Endodermal cell (in vitro differentiated cells): ENCODE data around the gene ZNF423. TPM values are rescaled to one million over a fixed set of nuclear protein-coding genes. Genes with fewer than 3 reads are reported as not detected.

Source experiments
- DNase-seq: peaks from one replicate; pipeline ENCODE4 v3.0.0-alpha.2; 2017
- H3K27ac ChIP-seq: 2 replicates; pipeline ENCODE4 v1.5.1; 2013; ENCODE audit warnings: mild to moderate bottlenecking, low read depth, low read length, moderate library complexity
- H3K27me3 ChIP-seq: 2 replicates; pipeline ENCODE4 v1.6.1; 2013; ENCODE audit warnings: mild to moderate bottlenecking, low read length, moderate library complexity; ENCODE audit not compliant: insufficient read depth, control insufficient read depth, poor library complexity, severe bottlenecking
- H3K36me3 ChIP-seq: 2 replicates; pipeline ENCODE4 v1.7.0; 2013; ENCODE audit warnings: mild to moderate bottlenecking, low read length, moderate library complexity; ENCODE audit not compliant: control insufficient read depth, insufficient read depth
- H3K4me1 ChIP-seq: one replicate; pipeline ENCODE4 v1.7.0; 2013; ENCODE audit warnings: low read length; ENCODE audit not compliant: control insufficient read depth, insufficient read depth
- H3K4me3 ChIP-seq: 2 replicates; pipeline ENCODE4 v1.5.1; 2013; ENCODE audit warnings: mild to moderate bottlenecking, low read length, moderate library complexity
- H3K9ac ChIP-seq: 2 replicates; pipeline ENCODE4 v1.6.1; 2013; ENCODE audit warnings: mild to moderate bottlenecking, low read length, moderate library complexity; ENCODE audit not compliant: poor library complexity, severe bottlenecking; ENCODE audit errors: extremely low read depth
- H3K9me3 ChIP-seq: 2 replicates; pipeline ENCODE4 v1.6.1; 2013; ENCODE audit warnings: mild to moderate bottlenecking, low read length, moderate library complexity; ENCODE audit not compliant: control insufficient read depth
- H3K27ac Mint-ChIP-seq: 2 replicates; pipeline ENCODE4 v1.8.0; 2020; ENCODE audit warnings: mixed read lengths
- H3K27me3 Mint-ChIP-seq: 2 replicates; pipeline ENCODE4 v1.8.0; 2021; ENCODE audit warnings: mild to moderate bottlenecking, mixed read lengths; ENCODE audit not compliant: insufficient read depth
- H3K36me3 Mint-ChIP-seq: 2 replicates; pipeline ENCODE4 v1.8.0; 2020; ENCODE audit warnings: low read depth, mixed read lengths
- H3K4me1 Mint-ChIP-seq: 2 replicates; pipeline ENCODE4 v1.8.0; 2020; ENCODE audit warnings: mixed read lengths
- H3K4me3 Mint-ChIP-seq: 2 replicates; pipeline ENCODE4 v1.8.0; 2020; ENCODE audit warnings: mild to moderate bottlenecking, moderate library complexity, mixed read lengths
- H3K9me3 Mint-ChIP-seq: 2 replicates; pipeline ENCODE4 v1.8.0; 2020; ENCODE audit warnings: mild to moderate bottlenecking, mixed read lengths
- WGBS, 2 experiments: methylation state at CpG; one replicate each; pipeline versions ENCODE4 v1.1.5 to v1.1.7; 2013; ENCODE audit warnings: missing lambda C conversion rate in 2 of 2, mixed read lengths in 1 of 2; ENCODE audit not compliant: insufficient coverage in 1 of 2, insufficient read length in 1 of 2; 5-methylcytosine and 5-hydroxymethylcytosine counted together
- total RNA-seq, 2 donors: library from RNA; stranded (reverse); fragmentation: NEBNext Ultra II Directional in 1 of 2; extraction: Animal tissue kit (Norgen Biotek cat#: 25700) in 1 of 2; gene quantifications; 2 replicates in 1 of 2; 3 replicates in 1 of 2; pipeline ENCODE4 v1.2.1, GENCODE V29; 2021
- TF ChIP-seq, protein P1 (sequence below): fragments of 200-600 bp; sonication (generic); conservative IDR thresholded peaks from 2 replicates; pipeline ENCODE4 v1.5.0; 2021; ENCODE audit warnings: antibody characterized with exemption, mild to moderate bottlenecking

Gene ZNF423
- total RNA-seq, 2 donors from 2014 or later = 30.3 to 41.9 TPM

- Histone ChIP-seq H3K9me3 (no peaks in the 10 kb centered on the region), H3K9ac (no peak overlapping the region), H3K4me3 (no peak overlapping the region), H3K27ac (peak overlapping the region; percentile 17), H3K27me3 (no peaks in the 10 kb centered on the region), H3K4me1 (no peaks in the 10 kb centered on the region), H3K36me3 (no peaks in the 10 kb centered on the region)
- no peaks in the 10 kb centered on the region for H3K27me3 Mint-ChIP-seq
- DNase-seq = no peak
- TF ChIP-seq, protein P1, sequence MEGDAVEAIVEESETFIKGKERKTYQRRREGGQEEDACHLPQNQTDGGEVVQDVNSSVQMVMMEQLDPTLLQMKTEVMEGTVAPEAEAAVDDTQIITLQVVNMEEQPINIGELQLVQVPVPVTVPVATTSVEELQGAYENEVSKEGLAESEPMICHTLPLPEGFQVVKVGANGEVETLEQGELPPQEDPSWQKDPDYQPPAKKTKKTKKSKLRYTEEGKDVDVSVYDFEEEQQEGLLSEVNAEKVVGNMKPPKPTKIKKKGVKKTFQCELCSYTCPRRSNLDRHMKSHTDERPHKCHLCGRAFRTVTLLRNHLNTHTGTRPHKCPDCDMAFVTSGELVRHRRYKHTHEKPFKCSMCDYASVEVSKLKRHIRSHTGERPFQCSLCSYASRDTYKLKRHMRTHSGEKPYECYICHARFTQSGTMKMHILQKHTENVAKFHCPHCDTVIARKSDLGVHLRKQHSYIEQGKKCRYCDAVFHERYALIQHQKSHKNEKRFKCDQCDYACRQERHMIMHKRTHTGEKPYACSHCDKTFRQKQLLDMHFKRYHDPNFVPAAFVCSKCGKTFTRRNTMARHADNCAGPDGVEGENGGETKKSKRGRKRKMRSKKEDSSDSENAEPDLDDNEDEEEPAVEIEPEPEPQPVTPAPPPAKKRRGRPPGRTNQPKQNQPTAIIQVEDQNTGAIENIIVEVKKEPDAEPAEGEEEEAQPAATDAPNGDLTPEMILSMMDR = no peak
- H3K9me3 Mint-ChIP-seq = no peaks in the 10 kb centered on the region
- H3K36me3 Mint-ChIP-seq = peaks cover 16% of the 10 kb centered on the region
- H3K27ac Mint-ChIP-seq = no peak overlapping the region
- 90 to 97% methylated on average over 2 to 11 of the region's 11 CpGs for WGBS, 2 experiments
- peaks cover 1% of the 10 kb centered on the region for H3K4me1 Mint-ChIP-seq
- no peak overlapping the region for H3K4me3 Mint-ChIP-seq
Observed at GRCh38 chr16:49785970-49786369, 69.9 kb downstream of the ZNF423 start.

DNA sequence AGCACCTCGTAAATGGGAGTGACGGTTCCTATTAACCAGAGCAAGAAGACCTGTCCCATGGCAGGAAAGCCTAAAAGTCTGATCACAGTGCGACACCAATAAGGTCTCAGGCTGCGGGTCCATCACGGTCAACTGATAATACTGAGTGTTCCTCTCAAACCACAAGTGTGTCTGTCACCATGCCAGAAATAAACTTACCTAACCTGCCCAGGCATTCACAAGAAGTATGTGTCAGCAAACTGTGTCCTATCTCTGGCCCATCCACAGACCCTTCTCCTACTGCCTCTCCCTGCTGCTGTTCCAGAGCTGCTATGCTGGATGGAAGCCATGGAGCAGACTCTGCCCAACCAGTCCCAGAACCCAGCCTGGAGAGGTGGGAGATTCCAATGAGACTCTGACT, 73.5 kb downstream of the ZNF423 start:
- Histone ChIP-seq H3K4me3 (no peak overlapping the region), H3K9ac (no peak overlapping the region), H3K27ac (no peak overlapping the region), H3K27me3 (no peaks in the 10 kb centered on the region), H3K4me1 (no peaks in the 10 kb centered on the region), H3K36me3 (no peaks in the 10 kb centered on the region), H3K9me3 (no peaks in the 10 kb centered on the region)
- DNase-seq = no peak
- WGBS, 2 experiments = 95 to 96% methylated on average over 5 of the region's 5 CpGs
- Mint-ChIP-seq H3K4me1 (no peaks in the 10 kb centered on the region), H3K27me3 (no peaks in the 10 kb centered on the region), H3K36me3 (peaks cover 8% of the 10 kb centered on the region), H3K9me3 (no peaks in the 10 kb centered on the region), H3K4me3 (no peak overlapping the region), H3K27ac (no peak overlapping the region)
- TF ChIP-seq, protein P1 = no peak

GRCh38 chr16:49781401-49781800, 74.5 kb downstream of the ZNF423 start:
- no peak overlapping the region for H3K27ac Mint-ChIP-seq
- peaks cover 1% of the 10 kb centered on the region for H3K4me1 ChIP-seq
- H3K9me3 ChIP-seq = no peaks in the 10 kb centered on the region
- no peaks in the 10 kb centered on the region for H3K36me3 ChIP-seq
- DNase-seq = no peak
- TF ChIP-seq, protein P1 = no peak
- H3K4me3 ChIP-seq = no peak overlapping the region
- no peak overlapping the region for H3K4me3 Mint-ChIP-seq
- WGBS, 2 experiments = 84 to 85% methylated on average over 11 to 14 of the region's 14 CpGs
- no peaks in the 10 kb centered on the region for H3K27me3 Mint-ChIP-seq
- no peak overlapping the region for H3K9ac ChIP-seq
- peaks cover 7% of the 10 kb centered on the region for H3K36me3 Mint-ChIP-seq
- no peaks in the 10 kb centered on the region for H3K9me3 Mint-ChIP-seq
- no peaks in the 10 kb centered on the region for H3K27me3 ChIP-seq
- H3K27ac ChIP-seq = no peak overlapping the region
- H3K4me1 Mint-ChIP-seq = peaks cover 7% of the 10 kb centered on the region
